ENCODE measurements around the gene SEMA5A.

- TF ChIP-seq CTCF (IDR thresholded peaks at IDR 0.05; ENCODE audit: low read length) (no peak), EZH2 (optimal IDR thresholded peaks at IDR 0.05; ENCODE audit: low read depth, low read length) (no peak)
Observed at GRCh38 chr5:9462109-9462508, 83.8 kb downstream of the SEMA5A start.

All from MM.1S (cell line).